GM18520 (cell line): ENCODE measurements around the gene ABRACL.
"Not testable (repeated sequence)": the region's sequence is repeated elsewhere in the genome, so short reads cannot be mapped to it uniquely, and the experiment has no call there.

Experiments
- ATAC-seq: cut with Tn5 transposase; IDR thresholded peaks from one replicate; pipeline ENCODE4 v1.9.1; 2021; ENCODE audit not compliant: unreplicated experiment

The ABRACL gene

GRCh38 chr6:139010674-139011073 is 17.9 kb upstream of the ABRACL start:
- ATAC-seq, result no peak

DNA sequence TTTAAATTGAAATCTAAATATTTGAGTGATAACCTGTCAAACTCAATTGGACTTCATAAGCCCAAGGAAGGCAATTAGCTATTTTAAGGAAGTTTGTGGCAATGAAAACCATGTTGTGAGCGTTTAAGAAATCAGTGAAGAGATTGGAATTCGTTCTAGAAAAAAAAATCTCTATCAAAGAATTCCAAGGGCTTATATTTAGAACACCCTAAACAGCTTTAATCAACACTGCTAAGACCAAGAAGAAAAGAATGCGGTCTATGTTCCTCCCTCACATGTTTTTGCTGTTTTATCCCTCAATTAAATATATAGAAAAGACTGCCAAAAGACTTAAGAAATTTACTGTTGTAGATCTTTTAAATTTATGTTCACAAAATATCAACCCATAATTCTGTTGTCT is 16.6 kb upstream of the ABRACL start:
- ATAC-seq, result no peak

DNA sequence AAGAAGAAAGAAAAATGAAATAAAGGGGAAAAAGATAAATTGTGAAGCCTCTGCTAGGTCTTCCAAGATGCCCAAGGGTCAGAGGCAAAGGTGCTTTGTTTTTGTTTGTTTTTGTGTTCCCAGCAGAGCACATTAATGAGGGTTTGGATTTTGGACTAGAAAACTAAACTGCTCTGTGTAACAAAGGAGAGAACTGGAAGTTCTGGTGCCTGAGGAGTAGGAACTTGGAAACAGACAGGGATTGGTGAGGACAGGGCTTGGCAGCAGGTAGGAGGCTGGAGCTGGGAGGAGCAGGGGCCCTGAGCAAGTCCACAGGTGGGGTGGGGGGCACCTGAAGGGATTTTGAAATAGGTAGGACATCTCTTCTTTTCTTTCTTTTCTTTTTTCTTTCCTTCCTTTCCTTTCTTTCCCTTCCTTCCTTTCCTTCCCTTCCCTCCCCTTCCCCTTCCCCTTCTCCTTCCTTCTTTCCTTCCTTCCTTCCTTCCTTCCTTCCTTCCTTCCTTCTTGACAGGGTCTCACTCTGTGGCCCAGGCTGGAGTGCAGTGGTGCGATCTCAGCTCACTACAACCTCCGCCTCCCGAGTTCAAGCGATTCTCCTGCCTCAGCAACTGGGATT is 15.3 kb upstream of the ABRACL start:
- ATAC-seq, result no peak

DNA sequence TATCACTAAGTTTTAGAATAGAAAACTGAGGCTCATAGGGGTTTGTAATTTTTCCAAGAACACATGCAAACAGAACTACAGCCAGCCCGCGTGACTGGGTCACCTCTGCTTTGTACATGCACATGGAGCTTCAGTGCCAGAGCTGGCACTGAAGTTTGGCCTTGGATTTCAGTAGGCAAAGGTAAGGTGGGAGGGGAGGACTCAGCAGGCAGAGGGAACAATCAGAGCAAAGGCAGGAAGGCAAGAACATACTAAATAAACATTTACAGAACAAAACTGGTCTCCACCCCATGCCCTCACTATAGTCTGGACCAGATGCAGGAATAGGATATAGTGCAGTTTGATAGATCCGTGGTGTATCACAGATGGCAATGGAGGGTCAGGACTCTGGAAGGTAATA is 13.6 kb upstream of the ABRACL start:
- no peak for ATAC-seq

- peak; percentile 48 for ATAC-seq
Measured at GRCh38 chr6:139016337-139017213, 12.0 kb upstream of the ABRACL start.

- no peak for ATAC-seq
Measured at GRCh38 chr6:139017227-139017626, 11.3 kb upstream of the ABRACL start.

DNA sequence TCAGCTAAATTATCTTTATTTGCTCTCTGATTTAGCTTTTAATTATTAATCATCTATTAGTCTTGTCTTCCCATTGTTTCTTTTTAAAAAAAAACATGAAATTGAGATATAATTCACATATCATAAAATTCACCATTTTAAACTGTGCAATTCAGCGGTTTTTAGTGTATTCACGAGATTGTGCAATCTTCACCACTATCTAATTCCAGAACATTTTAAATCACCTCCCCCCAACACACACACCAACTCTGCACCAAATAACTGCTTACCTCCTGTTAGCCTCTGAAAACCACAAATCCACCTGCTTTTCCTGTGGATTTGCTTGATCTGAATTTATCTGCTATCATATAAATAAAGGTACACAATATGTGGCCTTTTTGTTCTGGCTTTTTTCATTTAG is 8.8 kb upstream of the ABRACL start:
- no peak for ATAC-seq

DNA sequence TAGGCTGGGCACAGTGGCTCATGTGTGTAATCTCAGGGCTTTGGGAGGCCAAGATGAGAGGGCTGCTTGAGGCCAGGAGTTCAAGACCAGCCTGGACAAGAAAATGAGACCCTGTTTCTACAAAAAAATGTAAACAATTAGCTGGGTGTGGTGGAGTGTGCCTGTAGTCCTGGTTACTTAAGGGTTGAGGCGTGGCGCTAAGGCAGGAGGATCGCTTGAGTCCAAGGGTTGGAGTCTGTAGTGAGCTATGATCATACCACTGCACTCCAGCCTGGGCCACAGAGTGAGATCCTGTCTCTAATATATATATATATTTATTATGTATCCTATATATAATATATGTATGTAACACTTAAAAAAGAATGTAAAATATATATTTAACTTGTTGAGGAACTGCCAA is 7.9 kb upstream of the ABRACL start:
- ATAC-seq, result no peak

GRCh38 chr6:139025416-139025815 is 3.1 kb upstream of the ABRACL start:
- not testable (repeated sequence) for ATAC-seq

DNA sequence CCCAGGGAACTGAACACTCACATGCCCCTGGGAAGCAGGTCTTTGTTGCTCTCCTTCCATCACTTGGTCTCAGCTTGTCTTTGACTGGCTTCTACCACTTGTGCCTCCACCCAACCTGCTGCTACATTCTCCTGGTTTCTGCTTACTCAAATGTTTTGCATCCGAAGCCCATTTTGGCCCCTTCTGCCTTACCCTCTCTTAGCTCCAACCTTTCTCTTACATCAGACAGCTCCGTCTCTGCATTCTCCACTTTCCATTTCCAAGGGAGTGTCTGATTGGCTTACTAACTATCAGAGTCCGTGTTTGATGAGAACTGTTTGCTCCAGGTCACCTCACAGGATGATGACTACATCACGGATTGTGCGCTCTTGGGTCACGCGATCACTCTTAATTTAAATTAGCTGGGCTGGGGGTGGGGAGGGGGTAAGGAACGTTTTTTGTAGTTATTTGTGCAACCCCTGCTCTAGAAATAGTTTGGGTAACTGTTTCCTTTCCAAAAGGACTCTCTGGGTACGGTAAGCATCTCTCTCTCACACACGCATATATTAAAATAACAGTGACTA is 844 bp upstream of the ABRACL start:
- ATAC-seq, result no peak

GRCh38 chr6:139028215-139028657 is 309 bp upstream of the ABRACL start:
- ATAC-seq, result no peak

- peak; percentile 21 for ATAC-seq
Measured at GRCh38 chr6:139029470-139030227, 1.1 kb downstream of the ABRACL start.

DNA sequence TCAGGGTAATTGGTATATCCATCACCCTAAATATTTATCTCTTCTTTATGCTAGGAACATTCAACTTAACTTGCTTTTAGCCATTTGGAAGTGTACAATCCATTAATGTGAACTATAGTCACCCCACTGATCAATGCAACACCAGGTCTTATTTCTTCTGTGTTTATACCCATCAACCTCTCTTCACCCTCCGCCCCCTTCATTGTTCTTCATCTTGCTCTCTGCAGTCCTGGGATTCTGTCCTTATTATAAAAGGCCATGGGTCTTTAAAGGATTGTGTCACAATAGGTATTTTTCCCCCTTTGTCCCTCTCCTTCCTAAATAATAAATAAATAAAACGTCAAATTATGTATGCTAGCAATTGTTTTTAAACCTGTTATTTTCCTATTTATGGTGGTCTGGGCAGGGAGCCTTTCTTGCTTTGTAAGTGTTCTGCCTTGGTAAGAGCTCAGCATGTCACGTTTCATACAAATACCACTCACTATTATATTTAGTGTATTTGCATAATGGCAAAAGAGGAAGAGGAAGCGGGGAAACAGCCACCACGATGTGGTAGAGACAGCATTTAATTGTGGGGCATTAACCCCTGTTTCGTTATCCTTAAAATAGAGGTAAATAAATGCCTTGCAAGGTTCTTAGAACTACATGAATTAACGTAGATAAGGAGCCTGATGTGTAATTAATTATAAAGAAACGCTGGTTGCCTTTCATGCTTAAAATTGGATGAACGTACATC is 1.9 kb downstream of the ABRACL start:
- peak; percentile 53 for ATAC-seq

- no peak for ATAC-seq
Measured at GRCh38 chr6:139037490-139037889, 8.9 kb downstream of the ABRACL start.

- no peak for ATAC-seq
Measured at GRCh38 chr6:139044250-139044649, 15.7 kb downstream of the ABRACL start.

GRCh38 chr6:139047677-139048076 is 19.1 kb downstream of the ABRACL start:
- no peak for ATAC-seq

DNA sequence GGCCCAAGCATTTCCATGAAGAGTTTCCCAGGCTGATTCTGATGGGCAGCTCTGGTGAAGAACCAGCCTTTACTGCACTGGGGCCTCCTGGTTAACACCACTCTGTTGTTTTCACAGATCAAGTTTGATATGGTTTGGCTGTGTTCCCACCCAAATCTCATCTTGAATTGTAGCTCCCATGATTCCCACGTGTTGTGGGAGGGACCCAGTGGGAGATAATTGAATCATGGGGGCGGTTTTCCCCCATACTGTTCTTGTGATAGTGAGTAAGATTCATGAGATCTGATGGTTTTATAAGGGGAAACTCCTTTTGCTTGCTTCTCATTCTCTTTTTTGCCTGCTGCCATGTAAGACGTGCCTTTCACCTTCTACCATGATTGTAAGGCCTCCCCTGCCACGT is 20.4 kb downstream of the ABRACL start:
- not testable (repeated sequence) for ATAC-seq

- ATAC-seq, result not testable (repeated sequence)
Measured at GRCh38 chr6:139050131-139050769, 21.7 kb downstream of the ABRACL start.

- ATAC-seq, result no peak
Measured at GRCh38 chr6:139050770-139051313, 22.3 kb downstream of the ABRACL start.
